Fibroblast of mammary gland (primary cell): ENCODE measurements around the gene UNC80.

Experiments
- DNase-seq: peaks from one replicate; pipeline ENCODE4 v3.0.0-alpha.2; 2010; ENCODE audit warnings: low read depth
- H3K4me3 ChIP-seq: 2 replicates; pipeline ENCODE4 v1.5.1; 2011; ENCODE audit warnings: low read depth, mild to moderate bottlenecking, low read length, moderate library complexity; ENCODE audit not compliant: control insufficient read depth
- TF ChIP-seq, protein P1 (sequence below): conservative IDR thresholded peaks from 2 replicates; pipeline ENCODE4 v1.5.1; 2011; ENCODE audit warnings: low read depth, low read length, inconsistent platforms; ENCODE audit not compliant: control insufficient read depth, insufficient read depth

The UNC80 gene

DNA sequence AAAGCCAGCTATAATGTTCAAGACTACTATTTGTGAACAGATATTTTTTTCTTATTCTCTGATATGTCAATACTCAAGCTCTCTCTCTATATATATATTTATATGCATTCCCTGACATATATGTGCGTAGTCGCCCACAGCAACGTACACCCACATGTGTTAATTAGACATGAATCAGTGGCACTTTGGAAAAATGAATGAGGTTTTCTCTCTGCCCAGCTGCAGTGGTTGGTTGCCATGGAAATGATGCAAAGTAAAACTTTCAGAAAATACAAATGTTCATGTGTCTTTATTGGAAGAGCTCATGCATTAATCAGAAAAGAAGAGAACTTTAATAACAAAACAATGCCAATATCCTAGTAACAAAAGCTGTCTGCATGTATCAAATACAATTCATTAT, 34.7 kb downstream of the UNC80 start:
- TF ChIP-seq, protein P1, sequence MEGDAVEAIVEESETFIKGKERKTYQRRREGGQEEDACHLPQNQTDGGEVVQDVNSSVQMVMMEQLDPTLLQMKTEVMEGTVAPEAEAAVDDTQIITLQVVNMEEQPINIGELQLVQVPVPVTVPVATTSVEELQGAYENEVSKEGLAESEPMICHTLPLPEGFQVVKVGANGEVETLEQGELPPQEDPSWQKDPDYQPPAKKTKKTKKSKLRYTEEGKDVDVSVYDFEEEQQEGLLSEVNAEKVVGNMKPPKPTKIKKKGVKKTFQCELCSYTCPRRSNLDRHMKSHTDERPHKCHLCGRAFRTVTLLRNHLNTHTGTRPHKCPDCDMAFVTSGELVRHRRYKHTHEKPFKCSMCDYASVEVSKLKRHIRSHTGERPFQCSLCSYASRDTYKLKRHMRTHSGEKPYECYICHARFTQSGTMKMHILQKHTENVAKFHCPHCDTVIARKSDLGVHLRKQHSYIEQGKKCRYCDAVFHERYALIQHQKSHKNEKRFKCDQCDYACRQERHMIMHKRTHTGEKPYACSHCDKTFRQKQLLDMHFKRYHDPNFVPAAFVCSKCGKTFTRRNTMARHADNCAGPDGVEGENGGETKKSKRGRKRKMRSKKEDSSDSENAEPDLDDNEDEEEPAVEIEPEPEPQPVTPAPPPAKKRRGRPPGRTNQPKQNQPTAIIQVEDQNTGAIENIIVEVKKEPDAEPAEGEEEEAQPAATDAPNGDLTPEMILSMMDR = no peak
- no peak for DNase-seq
- no peak overlapping the region for H3K4me3 ChIP-seq

- DNase-seq = no peak
- no peak overlapping the region for H3K4me3 ChIP-seq
- TF ChIP-seq, protein P1 = no peak
These were observed 36.9 kb downstream of the UNC80 start for GRCh38 chr2:209808521-209808920.

GRCh38 chr2:209809256-209809655, 37.6 kb downstream of the UNC80 start:
- TF ChIP-seq, protein P1 = no peak
- no peak overlapping the region for H3K4me3 ChIP-seq
- DNase-seq = no peak

GRCh38 chr2:209817844-209818271, 46.2 kb downstream of the UNC80 start:
- H3K4me3 ChIP-seq = no peak overlapping the region
- no peak for DNase-seq
- TF ChIP-seq, protein P1 = no peak

DNA sequence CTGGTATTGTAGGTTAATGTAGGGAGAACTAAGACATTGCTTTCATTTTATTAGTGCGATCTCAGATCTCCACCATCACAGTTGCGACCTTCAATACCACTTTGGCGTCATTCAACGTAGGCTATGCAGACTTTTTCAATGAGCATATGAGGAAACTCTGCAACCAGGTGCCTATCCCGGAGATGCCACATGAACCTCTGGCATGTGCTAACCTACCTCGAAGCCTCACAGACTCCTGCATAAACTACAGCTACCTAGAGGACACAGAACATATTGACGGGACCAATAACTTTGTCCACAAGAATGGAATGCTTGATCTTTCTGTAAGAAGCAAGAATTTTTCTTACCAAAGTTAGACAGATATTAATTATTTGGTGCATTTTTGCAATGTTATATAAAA, 47.3 kb downstream of the UNC80 start:
- TF ChIP-seq, protein P1 = no peak
- no peak for DNase-seq
- H3K4me3 ChIP-seq = no peak overlapping the region

DNA sequence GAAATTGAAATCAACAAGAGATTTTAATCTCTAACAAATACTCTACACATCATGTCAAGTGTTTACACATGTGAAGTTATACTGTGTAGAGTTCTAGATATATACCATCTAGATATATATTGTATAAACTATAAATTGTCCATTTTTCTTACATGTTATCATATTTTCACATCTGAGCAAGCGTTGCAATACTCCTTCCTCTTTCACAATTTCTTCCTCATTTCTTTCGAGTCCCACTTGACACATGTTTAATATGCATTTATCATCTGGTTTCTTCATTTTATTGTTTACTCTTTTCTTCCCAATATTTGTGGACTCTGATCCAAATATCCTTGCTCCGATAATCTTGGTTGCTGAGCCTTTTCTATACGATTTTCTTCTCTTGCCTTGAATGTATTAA, 50.2 kb downstream of the UNC80 start:
- TF ChIP-seq, protein P1 = no peak
- DNase-seq = no peak
- H3K4me3 ChIP-seq = no peak overlapping the region

- H3K4me3 ChIP-seq = no peak overlapping the region
- TF ChIP-seq, protein P1 = no peak
- no peak for DNase-seq
These were observed 51.9 kb downstream of the UNC80 start for GRCh38 chr2:209823484-209823883.
